WTC11 (cell line): ENCODE data around the gene NUMA1. TPM values are rescaled to one million over a fixed set of nuclear protein-coding genes. Genes with fewer than 3 reads are reported as not detected.

Experiments
- ATAC-seq: fragments of 200-7000 bp; cut with Tn5 transposase; 2 replicates; pipeline ENCODE4 v1.10.0; 2021; ENCODE audit warnings: mild to moderate bottlenecking, moderate library complexity
- Bru-seq: library from RNA; stranded (reverse); fragments of 400-500 nt; gene quantifications from one replicate; lab custom pipeline; 2021; lab: Mats Ljungman, UMichigan
- CTCF ChIA-PET: fragments of 300-600 bp; sonication (Branson Sonifier 250); formaldehyde crosslinking; loops from one replicate; lab custom pipeline; 2021; ENCODE audit warnings: antibody characterized with exemption; lab: Charles Lee
- POLR2A ChIA-PET: fragments of 350-600 bp; sonication (Branson Sonifier 250); formaldehyde crosslinking; loops from one replicate; lab custom pipeline; 2021; ENCODE audit warnings: antibody characterized with exemption; lab: Charles Lee
- DNase-seq: peaks from one replicate; pipeline ENCODE4 v3.0.0; 2021; ENCODE audit warnings: low spot score
- H3K27ac Mint-ChIP-seq: 2 replicates; pipeline ENCODE4 v1.8.0; 2021; ENCODE audit warnings: mixed read lengths
- H3K27me3 Mint-ChIP-seq: 2 replicates; pipeline ENCODE4 v1.8.0; 2021; ENCODE audit warnings: low read depth, mild to moderate bottlenecking, moderate library complexity, mixed read lengths
- H3K36me3 Mint-ChIP-seq: 2 replicates; pipeline ENCODE4 v1.8.0; 2021; ENCODE audit warnings: mixed read lengths
- H3K4me1 Mint-ChIP-seq: 2 replicates; pipeline ENCODE4 v1.8.0; 2022; ENCODE audit warnings: mixed read lengths
- H3K4me3 Mint-ChIP-seq: 2 replicates; pipeline ENCODE4 v1.8.0; 2021; ENCODE audit warnings: mild to moderate bottlenecking, moderate library complexity, mixed read lengths
- H3K9me3 Mint-ChIP-seq: 2 replicates; pipeline ENCODE4 v1.8.0; 2021; ENCODE audit warnings: mixed read lengths
- CBFB ChIP-seq: sonication (generic); formaldehyde crosslinking; IDR thresholded peaks from 2 replicates; pipeline ENCODE4 v1.8.1; 2022; ENCODE audit warnings: mild to moderate bottlenecking, low read depth, missing genetic modification reagents
- FOXK1 ChIP-seq: sonication (generic); formaldehyde crosslinking; IDR thresholded peaks from 2 replicates; pipeline ENCODE4 v1.8.0; 2022; ENCODE audit warnings: mild to moderate bottlenecking, moderate library complexity, missing genetic modification reagents
- GABPB1 ChIP-seq: sonication (generic); formaldehyde crosslinking; IDR thresholded peaks from 2 replicates; pipeline ENCODE4 v1.8.1; 2023; ENCODE audit warnings: mild to moderate bottlenecking, missing genetic modification reagents
- MYBL2 ChIP-seq: sonication (generic); formaldehyde crosslinking; IDR thresholded peaks from 2 replicates; pipeline ENCODE4 v1.8.1; 2023; ENCODE audit warnings: mild to moderate bottlenecking, moderate library complexity, missing genetic modification reagents
- NFATC4 ChIP-seq: fragments of 250-450 bp; sonication (Bioruptor Pico); IDR thresholded peaks from 2 replicates; pipeline ENCODE4 v1.9.0; 2021; ENCODE audit warnings: mild to moderate bottlenecking
- NFYB ChIP-seq: sonication (generic); formaldehyde crosslinking; conservative IDR thresholded peaks from 2 replicates; pipeline ENCODE4 v1.8.0; 2022; ENCODE audit warnings: low read depth, missing genetic modification reagents
- NR1H2 ChIP-seq: sonication (generic); formaldehyde crosslinking; IDR thresholded peaks from 2 replicates; pipeline ENCODE4 v1.9.0; 2021; ENCODE audit warnings: mild to moderate bottlenecking, moderate library complexity, missing genetic modification reagents
- SMAD4 ChIP-seq: sonication (generic); formaldehyde crosslinking; IDR thresholded peaks from 2 replicates; pipeline ENCODE4 v1.8.0; 2022; ENCODE audit warnings: mild to moderate bottlenecking, missing genetic modification reagents
- TCF7 ChIP-seq: sonication (generic); formaldehyde crosslinking; IDR thresholded peaks from 2 replicates; pipeline ENCODE4 v1.8.0; 2022; ENCODE audit warnings: mild to moderate bottlenecking, low read depth, missing genetic modification reagents, moderate library complexity
- TEAD1 ChIP-seq: sonication (generic); formaldehyde crosslinking; IDR thresholded peaks from 2 replicates; pipeline ENCODE4 v1.8.0; 2022; ENCODE audit warnings: mild to moderate bottlenecking, missing genetic modification reagents
- USF2 ChIP-seq: sonication (generic); formaldehyde crosslinking; IDR thresholded peaks from 2 replicates; pipeline ENCODE4 v1.8.1; 2023; ENCODE audit warnings: mild to moderate bottlenecking, missing genetic modification reagents, moderate library complexity
- ZNF121 ChIP-seq: sonication (generic); formaldehyde crosslinking; IDR thresholded peaks from 2 replicates; pipeline ENCODE4 v1.8.0; 2023; ENCODE audit warnings: missing genetic modification reagents
- ZNF138 ChIP-seq: sonication (generic); formaldehyde crosslinking; conservative IDR thresholded peaks from 2 replicates; pipeline ENCODE4 v1.8.1; 2022; ENCODE audit warnings: mild to moderate bottlenecking, moderate library complexity, missing genetic modification reagents
- ZNF219 ChIP-seq: sonication (generic); formaldehyde crosslinking; IDR thresholded peaks from 2 replicates; pipeline ENCODE4 v1.8.0; 2023; ENCODE audit warnings: missing genetic modification reagents, mild to moderate bottlenecking, borderline replicate concordance
- ZNF512 ChIP-seq: sonication (generic); formaldehyde crosslinking; IDR thresholded peaks from 2 replicates; pipeline ENCODE4 v1.8.1; 2022; ENCODE audit warnings: missing genetic modification reagents, borderline replicate concordance
- long read RNA-seq, 3 experiments: library from RNA in 1 of 3; library from capped mRNA in 1 of 3; library from polyadenylated mRNA in 1 of 3; unstranded in 2 of 3; stranded (forward) in 1 of 3; transcript quantifications; one replicate each; pipeline ENCODE4 v2.0.0, GENCODE V29; 2021
- total RNA-seq: library from RNA; stranded (reverse); gene quantifications from 3 replicates; pipeline ENCODE4 v1.2.3, GENCODE V29; 2021
- TF ChIP-seq, protein P1 (sequence below): sonication (generic); formaldehyde crosslinking; IDR thresholded peaks from 2 replicates; pipeline ENCODE4 v1.8.1; 2023; ENCODE audit warnings: mild to moderate bottlenecking, moderate library complexity, missing genetic modification reagents
- TF ChIP-seq, protein P2 (sequence below): sonication (generic); formaldehyde crosslinking; IDR thresholded peaks from 2 replicates; pipeline ENCODE4 v1.8.0; 2022; ENCODE audit warnings: mild to moderate bottlenecking, missing genetic modification reagents
- TF ChIP-seq, protein P3 (sequence below): sonication (generic); formaldehyde crosslinking; IDR thresholded peaks from 2 replicates; pipeline ENCODE4 v1.8.1; 2022; ENCODE audit warnings: mild to moderate bottlenecking, moderate library complexity, missing genetic modification reagents
- TF ChIP-seq, protein P4 (sequence below): sonication (generic); formaldehyde crosslinking; IDR thresholded peaks from 2 replicates; pipeline ENCODE4 v1.8.0; 2023; ENCODE audit warnings: mild to moderate bottlenecking, missing genetic modification reagents
- TF ChIP-seq, protein P5 (sequence below): sonication (generic); formaldehyde crosslinking; IDR thresholded peaks from 2 replicates; pipeline ENCODE4 v1.8.0; 2022; ENCODE audit warnings: mild to moderate bottlenecking, missing genetic modification reagents

The NUMA1 gene, protein sequence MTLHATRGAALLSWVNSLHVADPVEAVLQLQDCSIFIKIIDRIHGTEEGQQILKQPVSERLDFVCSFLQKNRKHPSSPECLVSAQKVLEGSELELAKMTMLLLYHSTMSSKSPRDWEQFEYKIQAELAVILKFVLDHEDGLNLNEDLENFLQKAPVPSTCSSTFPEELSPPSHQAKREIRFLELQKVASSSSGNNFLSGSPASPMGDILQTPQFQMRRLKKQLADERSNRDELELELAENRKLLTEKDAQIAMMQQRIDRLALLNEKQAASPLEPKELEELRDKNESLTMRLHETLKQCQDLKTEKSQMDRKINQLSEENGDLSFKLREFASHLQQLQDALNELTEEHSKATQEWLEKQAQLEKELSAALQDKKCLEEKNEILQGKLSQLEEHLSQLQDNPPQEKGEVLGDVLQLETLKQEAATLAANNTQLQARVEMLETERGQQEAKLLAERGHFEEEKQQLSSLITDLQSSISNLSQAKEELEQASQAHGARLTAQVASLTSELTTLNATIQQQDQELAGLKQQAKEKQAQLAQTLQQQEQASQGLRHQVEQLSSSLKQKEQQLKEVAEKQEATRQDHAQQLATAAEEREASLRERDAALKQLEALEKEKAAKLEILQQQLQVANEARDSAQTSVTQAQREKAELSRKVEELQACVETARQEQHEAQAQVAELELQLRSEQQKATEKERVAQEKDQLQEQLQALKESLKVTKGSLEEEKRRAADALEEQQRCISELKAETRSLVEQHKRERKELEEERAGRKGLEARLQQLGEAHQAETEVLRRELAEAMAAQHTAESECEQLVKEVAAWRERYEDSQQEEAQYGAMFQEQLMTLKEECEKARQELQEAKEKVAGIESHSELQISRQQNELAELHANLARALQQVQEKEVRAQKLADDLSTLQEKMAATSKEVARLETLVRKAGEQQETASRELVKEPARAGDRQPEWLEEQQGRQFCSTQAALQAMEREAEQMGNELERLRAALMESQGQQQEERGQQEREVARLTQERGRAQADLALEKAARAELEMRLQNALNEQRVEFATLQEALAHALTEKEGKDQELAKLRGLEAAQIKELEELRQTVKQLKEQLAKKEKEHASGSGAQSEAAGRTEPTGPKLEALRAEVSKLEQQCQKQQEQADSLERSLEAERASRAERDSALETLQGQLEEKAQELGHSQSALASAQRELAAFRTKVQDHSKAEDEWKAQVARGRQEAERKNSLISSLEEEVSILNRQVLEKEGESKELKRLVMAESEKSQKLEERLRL (N-terminal part only)
- total RNA-seq (117 to 147 TPM (median 118 TPM) in 3 replicates), Bru-seq, nascent RNA (percentile 77 among the genes with signal in this experiment)
- long read RNA-seq, experiment 1, full-length matches to known transcripts = 16 of 232 reads
- long read RNA-seq, experiment 1, partial matches to known transcripts = 117 of 232 reads
- long read RNA-seq, experiment 1, other reads (novel, unspliced or antisense) = 99 of 232 reads
- long read RNA-seq, experiment 2, full-length matches to known transcripts = 8 of 111 reads
- long read RNA-seq, experiment 2, partial matches to known transcripts = 79 of 111 reads
- long read RNA-seq, experiment 2, other reads (novel, unspliced or antisense) = 24 of 111 reads
- long read RNA-seq, experiment 3 = 0 reads

DNA sequence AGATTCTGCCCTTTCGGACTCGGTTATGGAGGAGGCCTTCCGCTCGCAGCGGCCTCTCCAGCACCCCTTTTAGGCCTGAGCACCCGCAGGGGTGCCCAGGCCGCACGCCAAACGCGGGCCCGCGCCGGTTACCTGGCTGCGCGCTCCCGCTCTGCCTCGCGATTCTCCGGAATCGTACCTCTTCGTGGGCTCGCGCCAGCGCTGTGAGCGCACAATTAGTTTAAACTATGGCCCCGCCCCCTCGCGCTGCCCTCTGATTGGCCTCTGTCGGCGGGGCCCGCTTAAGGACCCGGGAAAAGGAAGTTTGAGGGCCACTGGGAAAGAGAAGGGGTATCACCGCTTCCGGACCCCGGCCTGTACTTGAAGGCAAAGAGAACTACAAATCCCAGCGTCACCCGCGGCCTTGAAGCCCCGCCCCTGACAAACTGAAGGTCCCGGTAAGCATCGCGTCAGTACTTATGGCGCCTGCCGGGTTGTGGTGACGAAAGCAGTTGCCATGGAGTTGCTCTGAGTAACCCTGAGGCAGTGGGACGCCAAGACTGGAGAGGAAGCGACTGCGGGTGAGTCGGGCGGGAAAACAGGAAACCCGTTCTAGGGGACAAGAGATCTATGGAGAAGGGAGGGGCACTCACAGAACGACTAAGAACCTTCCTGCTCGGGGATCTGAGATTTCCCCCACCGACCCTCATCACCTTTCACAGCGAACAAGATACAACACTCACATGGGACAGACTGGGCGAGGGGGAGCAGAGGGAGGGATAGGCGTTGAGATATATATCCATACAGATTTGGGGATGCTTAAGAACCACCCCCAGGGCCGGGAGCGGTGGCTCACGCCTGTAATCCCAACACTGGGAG lies at the start of gene NUMA1, which contains the start of gene LRRC51:
Gene NUMA1, minus strand, starts transcription at position 217 of the 858 bp plus-strand sequence. CDS start 44,599 bp downstream, outside the sequence.
Gene LRRC51, plus strand, starts transcription at position 525 of the 858 bp plus-strand sequence. CDS start 8,234 bp downstream, outside the sequence.
- peak within 1 kb of the TSS; percentile 100 for H3K27ac Mint-ChIP-seq
- DNase-seq = peak; percentile 100
- peak; percentile 94 for ATAC-seq
- H3K36me3 Mint-ChIP-seq = peaks cover 4% of the 10 kb centered on the region; the same call in 1 of the 2 replicates
- H3K27me3 Mint-ChIP-seq = no peaks in the 10 kb centered on the region
- no peaks in the 10 kb centered on the region for H3K9me3 Mint-ChIP-seq
- CTCF ChIA-PET = interaction anchor here (1.0 to 2.5 kb wide), 2 partner anchors 55 kb away, joined by 8 to 13 read pairs; no protein-coding TSS in a partner anchor
- POLR2A ChIA-PET = no interaction called here
- H3K4me3 Mint-ChIP-seq = peak within 1 kb of the TSS; percentile 84
- peaks cover 18% of the 10 kb centered on the region for H3K4me1 Mint-ChIP-seq
- TF ChIP-seq NFYB (CRISPR knock-in tag) (peak; percentile 58), NFATC4 (CRISPR knock-in tag) (no peak), ZNF138 (CRISPR knock-in tag) (no peak), CBFB (CRISPR knock-in tag) (no peak), NR1H2 (CRISPR knock-in tag) (no peak), TEAD1 (0 out of 2 replicates have a peak, but pooled peaks have one; percentile 23), SMAD4 (no peak), ZNF121 (CRISPR knock-in tag) (no peak), GABPB1 (peak; percentile 49; the same call in 1 of the 2 replicates), MYBL2 (CRISPR knock-in tag) (peak; percentile 95), TCF7 (no peak), ZNF512 (CRISPR knock-in tag) (no peak), FOXK1 (CRISPR knock-in tag) (peak; percentile 46), ZNF219 (CRISPR knock-in tag) (no peak), USF2 (CRISPR knock-in tag) (peak; percentile 34; the same call in 1 of the 2 replicates)
- TF ChIP-seq, protein P1, sequence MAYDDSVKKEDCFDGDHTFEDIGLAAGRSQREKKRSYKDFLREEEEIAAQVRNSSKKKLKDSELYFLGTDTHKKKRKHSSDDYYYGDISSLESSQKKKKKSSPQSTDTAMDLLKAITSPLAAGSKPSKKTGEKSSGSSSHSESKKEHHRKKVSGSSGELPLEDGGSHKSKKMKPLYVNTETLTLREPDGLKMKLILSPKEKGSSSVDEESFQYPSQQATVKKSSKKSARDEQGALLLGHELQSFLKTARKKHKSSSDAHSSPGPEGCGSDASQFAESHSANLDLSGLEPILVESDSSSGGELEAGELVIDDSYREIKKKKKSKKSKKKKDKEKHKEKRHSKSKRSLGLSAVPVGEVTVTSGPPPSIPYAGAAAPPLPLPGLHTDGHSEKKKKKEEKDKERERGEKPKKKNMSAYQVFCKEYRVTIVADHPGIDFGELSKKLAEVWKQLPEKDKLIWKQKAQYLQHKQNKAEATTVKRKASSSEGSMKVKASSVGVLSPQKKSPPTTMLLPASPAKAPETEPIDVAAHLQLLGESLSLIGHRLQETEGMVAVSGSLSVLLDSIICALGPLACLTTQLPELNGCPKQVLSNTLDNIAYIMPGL (CRISPR knock-in tag) = no peak
- TF ChIP-seq, protein P2, sequence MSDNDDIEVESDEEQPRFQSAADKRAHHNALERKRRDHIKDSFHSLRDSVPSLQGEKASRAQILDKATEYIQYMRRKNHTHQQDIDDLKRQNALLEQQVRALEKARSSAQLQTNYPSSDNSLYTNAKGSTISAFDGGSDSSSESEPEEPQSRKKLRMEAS (CRISPR knock-in tag) = peak; percentile 83
- TF ChIP-seq, protein P3, sequence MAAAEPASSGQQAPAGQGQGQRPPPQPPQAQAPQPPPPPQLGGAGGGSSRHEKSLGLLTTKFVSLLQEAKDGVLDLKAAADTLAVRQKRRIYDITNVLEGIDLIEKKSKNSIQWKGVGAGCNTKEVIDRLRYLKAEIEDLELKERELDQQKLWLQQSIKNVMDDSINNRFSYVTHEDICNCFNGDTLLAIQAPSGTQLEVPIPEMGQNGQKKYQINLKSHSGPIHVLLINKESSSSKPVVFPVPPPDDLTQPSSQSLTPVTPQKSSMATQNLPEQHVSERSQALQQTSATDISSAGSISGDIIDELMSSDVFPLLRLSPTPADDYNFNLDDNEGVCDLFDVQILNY (CRISPR knock-in tag) = 0 out of 2 replicates have a peak, but pooled peaks have one; percentile 14
- TF ChIP-seq, protein P4, sequence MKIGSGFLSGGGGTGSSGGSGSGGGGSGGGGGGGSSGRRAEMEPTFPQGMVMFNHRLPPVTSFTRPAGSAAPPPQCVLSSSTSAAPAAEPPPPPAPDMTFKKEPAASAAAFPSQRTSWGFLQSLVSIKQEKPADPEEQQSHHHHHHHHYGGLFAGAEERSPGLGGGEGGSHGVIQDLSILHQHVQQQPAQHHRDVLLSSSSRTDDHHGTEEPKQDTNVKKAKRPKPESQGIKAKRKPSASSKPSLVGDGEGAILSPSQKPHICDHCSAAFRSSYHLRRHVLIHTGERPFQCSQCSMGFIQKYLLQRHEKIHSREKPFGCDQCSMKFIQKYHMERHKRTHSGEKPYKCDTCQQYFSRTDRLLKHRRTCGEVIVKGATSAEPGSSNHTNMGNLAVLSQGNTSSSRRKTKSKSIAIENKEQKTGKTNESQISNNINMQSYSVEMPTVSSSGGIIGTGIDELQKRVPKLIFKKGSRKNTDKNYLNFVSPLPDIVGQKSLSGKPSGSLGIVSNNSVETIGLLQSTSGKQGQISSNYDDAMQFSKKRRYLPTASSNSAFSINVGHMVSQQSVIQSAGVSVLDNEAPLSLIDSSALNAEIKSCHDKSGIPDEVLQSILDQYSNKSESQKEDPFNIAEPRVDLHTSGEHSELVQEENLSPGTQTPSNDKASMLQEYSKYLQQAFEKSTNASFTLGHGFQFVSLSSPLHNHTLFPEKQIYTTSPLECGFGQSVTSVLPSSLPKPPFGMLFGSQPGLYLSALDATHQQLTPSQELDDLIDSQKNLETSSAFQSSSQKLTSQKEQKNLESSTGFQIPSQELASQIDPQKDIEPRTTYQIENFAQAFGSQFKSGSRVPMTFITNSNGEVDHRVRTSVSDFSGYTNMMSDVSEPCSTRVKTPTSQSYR (CRISPR knock-in tag) = no peak
- TF ChIP-seq, protein P5, sequence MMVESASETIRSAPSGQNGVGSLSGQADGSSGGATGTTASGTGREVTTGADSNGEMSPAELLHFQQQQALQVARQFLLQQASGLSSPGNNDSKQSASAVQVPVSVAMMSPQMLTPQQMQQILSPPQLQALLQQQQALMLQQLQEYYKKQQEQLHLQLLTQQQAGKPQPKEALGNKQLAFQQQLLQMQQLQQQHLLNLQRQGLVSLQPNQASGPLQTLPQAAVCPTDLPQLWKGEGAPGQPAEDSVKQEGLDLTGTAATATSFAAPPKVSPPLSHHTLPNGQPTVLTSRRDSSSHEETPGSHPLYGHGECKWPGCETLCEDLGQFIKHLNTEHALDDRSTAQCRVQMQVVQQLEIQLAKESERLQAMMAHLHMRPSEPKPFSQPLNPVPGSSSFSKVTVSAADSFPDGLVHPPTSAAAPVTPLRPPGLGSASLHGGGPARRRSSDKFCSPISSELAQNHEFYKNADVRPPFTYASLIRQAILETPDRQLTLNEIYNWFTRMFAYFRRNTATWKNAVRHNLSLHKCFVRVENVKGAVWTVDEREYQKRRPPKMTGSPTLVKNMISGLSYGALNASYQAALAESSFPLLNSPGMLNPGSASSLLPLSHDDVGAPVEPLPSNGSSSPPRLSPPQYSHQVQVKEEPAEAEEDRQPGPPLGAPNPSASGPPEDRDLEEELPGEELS = no peak
